GM12878 (cell line): ENCODE data around the gene POC1B. TPM values are rescaled to one million over a fixed set of nuclear protein-coding genes. Genes with fewer than 3 reads are reported as not detected.

Experiments
- ATAC-seq: fragments of 200-7000 bp; cut with Tn5 transposase; 3 replicates; pipeline ENCODE4 v1.9.1; 2020; ENCODE audit warnings: mild to moderate bottlenecking, moderate library complexity
- BruUV-seq: library from RNA; stranded (reverse); fragments of 400-500 nt; replicated peaks from 2 replicates; lab custom pipeline; 2021; lab: Mats Ljungman, UMichigan
- CTCF ChIA-PET: fragments of 300-600 bp; sonication (Branson Sonifier 250); formaldehyde crosslinking; extraction: SDS; loops from one replicate; lab custom pipeline; 2021; ENCODE audit warnings: inconsistent platforms; lab: Yijun Ruan, JAX
- POLR2A ChIA-PET: fragments of 350-600 bp; formaldehyde crosslinking; extraction: SDS; loops from one replicate; lab custom pipeline; 2021; ENCODE audit warnings: inconsistent platforms; lab: Charles Lee
- RAD21 ChIA-PET: fragments of 300-600 bp; sonication (Branson Sonifier 250); formaldehyde crosslinking; loops from one replicate; lab custom pipeline; 2023; ENCODE audit warnings: antibody characterized with exemption; ENCODE audit not compliant: unreplicated experiment; lab: Charles Lee
- SMC1A ChIA-PET: fragments of 300-600 bp; sonication (Branson Sonifier 250); formaldehyde crosslinking; loops from one replicate; lab custom pipeline; 2023; ENCODE audit not compliant: unreplicated experiment, uncharacterized antibody; lab: Charles Lee
- DNase-seq: peaks from one replicate; pipeline ENCODE4 v3.0.0-alpha.2; 2011; ENCODE audit warnings: low read depth, low spot score
- FAIRE-seq: peaks from 3 replicates; lab custom pipeline; 2011; peaks lifted over from hg19 to GRCh38; lab: Jason Lieb, UNC
- H2AFZ ChIP-seq: 2 replicates; pipeline ENCODE4 v1.6.0; 2011; ENCODE audit warnings: low read depth, low read length, control low read depth; ENCODE audit not compliant: control insufficient read depth
- H3K27ac ChIP-seq: 2 replicates; pipeline ENCODE4 v1.5.1; 2011; ENCODE audit warnings: control low read depth; ENCODE audit not compliant: control insufficient read depth, insufficient read depth
- H3K27me3 ChIP-seq, 2 experiments: replicated peaks in 1 of 2; 2 replicates each; pipeline versions ENCODE4 v1.6.0 to v1.6.1; 2011; ENCODE audit warnings: low read length in 1 of 2; ENCODE audit not compliant: control insufficient read depth in 2 of 2, insufficient read depth in 2 of 2
- H3K36me3 ChIP-seq, 2 experiments: 2 replicates each; pipeline ENCODE4 v1.5.1; 2011; ENCODE audit warnings: low read length in 1 of 2; ENCODE audit not compliant: control insufficient read depth in 2 of 2, insufficient read depth in 2 of 2
- H3K4me1 ChIP-seq: 2 replicates; pipeline ENCODE4 v1.6.1; 2011; ENCODE audit warnings: mild to moderate bottlenecking, low read length, moderate library complexity, mixed read lengths; ENCODE audit not compliant: control insufficient read depth, insufficient read depth
- H3K4me2 ChIP-seq: 2 replicates; pipeline ENCODE4 v1.6.0; 2011; ENCODE audit warnings: control low read depth; ENCODE audit not compliant: control insufficient read depth, insufficient read depth
- H3K4me3 ChIP-seq: fragments of 200-600 bp; sonication (generic); 2 replicates; pipeline ENCODE4 v1.5.1; 2016
- H3K79me2 ChIP-seq: 2 replicates; pipeline ENCODE4 v1.6.0; 2011; ENCODE audit warnings: low read length; ENCODE audit not compliant: control insufficient read depth, insufficient read depth
- H3K9ac ChIP-seq: 2 replicates; pipeline ENCODE4 v1.8.0; 2011; ENCODE audit warnings: low read length, control low read depth, mixed read lengths; ENCODE audit not compliant: control insufficient read depth, insufficient read depth
- H3K9me3 ChIP-seq: replicated peaks from 3 replicates; pipeline ENCODE4 v1.5.1; 2011; ENCODE audit warnings: mild to moderate bottlenecking, low read length; ENCODE audit not compliant: control insufficient read depth, insufficient read depth
- H4K20me1 ChIP-seq: 2 replicates; pipeline ENCODE4 v1.6.0; 2011; ENCODE audit not compliant: control insufficient read depth, insufficient read depth
- CHD1 ChIP-seq: IDR thresholded peaks from 2 replicates; pipeline ENCODE4 v1.6.1; 2012; ENCODE audit warnings: low read depth, low read length, improper control_type of control experiment
- EGR1 ChIP-seq, 2 experiments: IDR thresholded peaks; 1 replicate in 1 of 2; 2 replicates in 1 of 2; pipeline ENCODE4 v1.6.1; 2011 to 2012; ENCODE audit warnings: low read depth in 2 of 2, low read length in 2 of 2, borderline replicate concordance in 1 of 2, mild to moderate bottlenecking in 1 of 2, moderate library complexity in 1 of 2
- FOXK2 ChIP-seq: fragments of 450-650 bp; IDR thresholded peaks from 2 replicates; pipeline ENCODE4 v1.6.1; 2017; ENCODE audit warnings: mild to moderate bottlenecking, moderate library complexity
- IKZF1 ChIP-seq: fragments of 450-650 bp; conservative IDR thresholded peaks from 2 replicates; pipeline ENCODE4 v1.6.1; 2017; ENCODE audit warnings: antibody characterized with exemption, mild to moderate bottlenecking
- IKZF2 ChIP-seq, 2 experiments: fragments of 450-650 bp; IDR thresholded peaks; 2 replicates each; pipeline ENCODE4 v1.6.1; 2017; ENCODE audit warnings: mild to moderate bottlenecking in 2 of 2, moderate library complexity in 2 of 2
- MEF2A ChIP-seq: IDR thresholded peaks from 2 replicates; pipeline ENCODE4 v1.6.1; 2011; ENCODE audit warnings: low read depth, mild to moderate bottlenecking, low read length, moderate library complexity; ENCODE audit not compliant: insufficient read depth
- NR2C1 ChIP-seq: fragments of 450-650 bp; IDR thresholded peaks from 2 replicates; pipeline ENCODE4 v1.6.1; 2017; ENCODE audit warnings: antibody characterized with exemption, mild to moderate bottlenecking, moderate library complexity
- NR2C2 ChIP-seq: IDR thresholded peaks from 2 replicates; pipeline ENCODE4 v1.6.1; 2011; ENCODE audit warnings: borderline replicate concordance, low read depth; ENCODE audit not compliant: control insufficient read depth, insufficient read length
- RBBP5 ChIP-seq: fragments of 200-600 bp; sonication (generic); conservative IDR thresholded peaks from 2 replicates; pipeline ENCODE4 v1.6.1; 2016
- SMAD5 ChIP-seq: IDR thresholded peaks from 2 replicates; pipeline ENCODE4 v1.6.1; 2016; ENCODE audit warnings: antibody characterized with exemption, low read depth
- SP1 ChIP-seq: IDR thresholded peaks from one replicate; pipeline ENCODE4 v1.6.1; 2011; ENCODE audit warnings: low read depth, low read length
- TAF1 ChIP-seq: IDR thresholded peaks from 2 replicates; pipeline ENCODE4 v1.6.1; 2011; ENCODE audit warnings: mild to moderate bottlenecking, low read depth, low read length, borderline replicate concordance
- ZNF217 ChIP-seq: fragments of 450-650 bp; IDR thresholded peaks from 2 replicates; pipeline ENCODE4 v1.6.1; 2017; ENCODE audit warnings: antibody characterized with exemption, mild to moderate bottlenecking
- ZNF622 ChIP-seq: fragments of 450-650 bp; IDR thresholded peaks from 2 replicates; pipeline ENCODE4 v1.6.1; 2017; ENCODE audit warnings: mild to moderate bottlenecking, inconsistent platforms
- WGBS: methylation state at CpG from one replicate; pipeline ENCODE4 v1.1.6; 2016; ENCODE audit warnings: low lambda C conversion rate; ENCODE audit not compliant: insufficient replicate concordance, insufficient coverage; ENCODE audit errors: missing lambda C conversion rate; 5-methylcytosine and 5-hydroxymethylcytosine counted together
- in situ Hi-C: fragments of 300-500 bp; cut with MboI; formaldehyde crosslinking; loops from 9 replicates; pipeline ENCODE4 v1.14.3; 2018; ENCODE audit warnings: mixed read lengths
- intact Hi-C: fragments of 100-400 bp; cut with micrococcal nuclease; formaldehyde crosslinking; loops from one replicate; pipeline ENCODE4 v1.14.2; 2022; ENCODE audit not compliant: unreplicated experiment
- polyA plus RNA-seq, 11 experiments: library from polyadenylated mRNA; depleted of rRNA in 4 of 11; unstranded in 6 of 11; stranded (reverse) in 5 of 11; fragments of >200 nt; fragmentation: Nextera tagmentation in 4 of 11; fragmentation: Illumina TruSeq in 1 of 11; extraction: Ambion mirVana in 4 of 11; extraction: Trizol in 1 of 11; gene quantifications; 1 replicate in 1 of 11; 2 replicates in 10 of 11; pipeline versions ENCODE4 v1.2.1 to v1.2.3, GENCODE V29; 2011 to 2016; ENCODE audit warnings: inconsistent platforms in 2 of 11, missing spikeins in 2 of 11, low read depth in 1 of 11
- total RNA-seq, 4 experiments: library from RNA; depleted of rRNA in 3 of 4; stranded (reverse); fragments of >200 nt in 3 of 4; fragmentation: Illumina TruSeq in 1 of 4; extraction: Trizol in 1 of 4; gene quantifications; 2 replicates each; pipeline versions ENCODE4 v1.2.1 to v1.2.3, GENCODE V29; 2013 to 2021
- TF ChIP-seq, protein P1 (sequence below): fragments of 150-350 bp; IDR thresholded peaks from 2 replicates; pipeline ENCODE4 v1.6.1; 2014; ENCODE audit warnings: mild to moderate bottlenecking, low read depth, low read length
- TF ChIP-seq, protein P2 (sequence below): IDR thresholded peaks from 2 replicates; pipeline ENCODE4 v1.6.1; 2012; ENCODE audit warnings: low read depth, low read length, improper control_type of control experiment

Gene POC1B
- total and polyA plus RNA-seq, 10 of the 15 experiments (the other 5 are each of a cell fraction or from before 2014, with no cell fraction given) = 4.4 to 17.8 (median 11.3) TPM

DNA sequence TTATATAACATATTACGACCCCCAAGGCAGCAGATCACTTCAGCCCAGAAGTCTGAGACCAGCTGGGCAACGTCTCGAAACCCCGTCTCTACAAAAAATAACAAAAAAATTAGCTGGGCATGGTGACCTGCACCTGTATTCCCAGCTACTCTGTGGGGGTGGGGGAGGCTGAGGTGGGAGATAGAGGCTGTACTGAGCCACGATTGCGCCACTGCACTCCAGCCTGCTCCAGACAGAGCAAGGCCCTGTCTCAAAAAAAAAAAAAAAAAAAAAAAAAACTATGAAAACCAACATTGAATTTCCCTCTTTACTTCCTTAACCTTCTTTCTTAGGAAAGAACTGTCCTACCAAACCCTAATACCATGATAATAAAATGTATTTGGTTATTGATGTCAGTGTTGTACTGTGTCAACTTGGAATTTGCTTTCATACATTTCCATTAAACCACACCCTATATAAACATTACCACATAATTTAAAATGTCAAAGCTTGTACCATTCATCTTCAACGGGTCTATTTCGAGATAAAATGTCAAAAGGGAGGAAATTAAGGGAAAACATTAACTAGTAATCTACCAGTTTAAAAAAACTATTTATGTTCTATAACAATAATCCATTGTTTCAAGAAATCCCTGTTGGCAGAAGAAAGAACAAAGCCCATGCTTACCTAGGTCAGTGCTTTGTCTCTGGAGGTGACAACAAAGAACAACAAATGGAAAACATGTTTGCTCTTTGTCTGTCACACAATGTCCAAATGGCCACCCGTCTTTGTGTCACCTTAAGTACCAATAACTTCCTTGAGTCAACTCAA lies 18.6 kb downstream of the POC1B start:
- Histone ChIP-seq H3K4me1 (no peaks in the 10 kb centered on the region), H3K27ac (no peak overlapping the region), H2AFZ (no peak overlapping the region), H3K4me2 (no peak overlapping the region), H3K9ac (no peak overlapping the region), H3K4me3 (no peak overlapping the region), H3K9me3 (no peaks in the 10 kb centered on the region), H3K36me3 (no peaks in the 10 kb centered on the region), H3K27me3 (no peaks in the 10 kb centered on the region), H3K79me2 (no peaks in the 10 kb centered on the region), H4K20me1 (no peaks in the 10 kb centered on the region)
- ChIA-PET POLR2A (no interaction called here), RAD21 (no interaction called here), SMC1A (interaction anchor here (1.0 to 1.5 kb wide), 3 partner anchors 15 to 37 kb away, joined by 3 to 4 read pairs (median 3); no protein-coding TSS in a partner anchor), CTCF (interaction anchor here (0.5 to 1.4 kb wide), 3 partner anchors 36 to 573 kb away, joined by 3 read pairs; no protein-coding TSS in a partner anchor)
- no peak for ATAC-seq
- 77% methylated on average over 7 of the region's 9 CpGs for WGBS
- no TSS peak for BruUV-seq
- no peak for FAIRE-seq
- in situ Hi-C loops = loop anchor here (25.0 kb wide), 1 partner anchor 1370 kb away; the partner anchor contains the start of genes CEP290 and TMTC3
- intact Hi-C loops = no loop called here
- TF ChIP-seq SP1 (no peak), RBBP5 (no peak), ZNF622 (no peak), EGR1 (IDR thresholded peaks at IDR 0.05; ENCODE audit: borderline replicate concordance in 1 of 2, low read depth in 2 of 2, low read length in 2 of 2) (no peak), ZNF217 (no peak), SMAD5 (no peak), TAF1 (no peak), CHD1 (no peak), IKZF2 (IDR thresholded peaks at IDR 0.05) (no peak), FOXK2 (no peak), IKZF1 (no peak), NR2C2 (no peak), MEF2A (no peak), NR2C1 (no peak)
- TF ChIP-seq, protein P1, sequence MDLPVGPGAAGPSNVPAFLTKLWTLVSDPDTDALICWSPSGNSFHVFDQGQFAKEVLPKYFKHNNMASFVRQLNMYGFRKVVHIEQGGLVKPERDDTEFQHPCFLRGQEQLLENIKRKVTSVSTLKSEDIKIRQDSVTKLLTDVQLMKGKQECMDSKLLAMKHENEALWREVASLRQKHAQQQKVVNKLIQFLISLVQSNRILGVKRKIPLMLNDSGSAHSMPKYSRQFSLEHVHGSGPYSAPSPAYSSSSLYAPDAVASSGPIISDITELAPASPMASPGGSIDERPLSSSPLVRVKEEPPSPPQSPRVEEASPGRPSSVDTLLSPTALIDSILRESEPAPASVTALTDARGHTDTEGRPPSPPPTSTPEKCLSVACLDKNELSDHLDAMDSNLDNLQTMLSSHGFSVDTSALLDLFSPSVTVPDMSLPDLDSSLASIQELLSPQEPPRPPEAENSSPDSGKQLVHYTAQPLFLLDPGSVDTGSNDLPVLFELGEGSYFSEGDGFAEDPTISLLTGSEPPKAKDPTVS = no peak
- TF ChIP-seq, protein P2, sequence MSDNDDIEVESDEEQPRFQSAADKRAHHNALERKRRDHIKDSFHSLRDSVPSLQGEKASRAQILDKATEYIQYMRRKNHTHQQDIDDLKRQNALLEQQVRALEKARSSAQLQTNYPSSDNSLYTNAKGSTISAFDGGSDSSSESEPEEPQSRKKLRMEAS = no peak
- no peak for DNase-seq
